ENCODE results near the gene NT5DC3.

DNA sequence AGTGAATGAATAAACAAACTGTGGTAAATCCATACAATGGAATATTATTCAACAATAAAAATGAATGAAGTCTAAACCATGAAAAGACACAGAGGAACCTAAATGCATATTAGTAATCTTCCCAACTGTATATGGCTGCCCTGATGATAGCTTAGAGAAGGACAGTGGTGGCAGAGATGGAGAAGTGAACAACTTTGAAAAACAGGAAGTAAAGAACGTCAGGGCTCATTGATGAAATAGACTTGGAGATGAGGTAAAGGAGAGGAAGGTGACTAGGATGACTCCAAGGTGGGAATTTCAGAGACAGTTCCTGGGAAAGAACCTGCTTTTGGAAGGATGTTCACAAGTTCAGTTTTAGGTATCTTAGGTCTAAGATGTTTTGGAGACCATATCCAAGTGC lies 36.3 kb upstream of the NT5DC3 start:
- TF ChIP-seq GATA2 (IDR thresholded peaks at IDR 0.05; ENCODE audit: low read depth, low read length) (no peak), GATA3 (IDR thresholded peaks at IDR 0.05; ENCODE audit: low read depth, low read length) (no peak)
